ENCODE measurements around the gene BCORL1. TPM values are rescaled to one million over a fixed set of nuclear protein-coding genes. Genes with fewer than 3 reads are reported as not detected.

BCORL1 gene
- total RNA-seq, 6 donors from 2014 or later = 3.2 to 21.4 (median 11.2) TPM

DNA sequence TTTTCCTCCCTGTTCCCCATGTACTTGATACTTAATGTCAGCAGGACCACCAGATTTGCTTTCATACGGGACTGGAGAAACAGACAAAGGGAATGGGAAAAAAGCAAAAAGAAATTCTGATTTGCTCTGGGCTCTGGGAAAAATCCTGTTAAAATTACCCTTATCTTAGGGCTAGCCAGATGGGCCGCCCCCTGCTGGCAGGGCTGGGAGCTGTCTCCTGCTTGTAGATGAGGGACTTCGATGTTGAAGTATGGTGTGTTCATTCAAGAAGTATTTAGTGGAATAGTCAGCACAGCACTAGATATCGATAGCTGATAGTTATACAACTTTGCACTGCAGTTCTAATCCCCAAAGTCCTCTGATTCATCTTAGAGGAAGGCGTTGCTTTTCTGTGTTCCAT lies 45.8 kb downstream of the BCORL1 start:
- Histone ChIP-seq H3K36me3 (peaks cover 0 to 45% (median 7%) of the 10 kb centered on the region in 4 donors), H3K27ac (no peak overlapping the region), H3K4me3 (no peak overlapping the region), H3K9me3 (no peaks in the 10 kb centered on the region), H3K4me1 (peaks cover 0 to 6% (median 2%) of the 10 kb centered on the region in 4 donors), H3K27me3 (no peaks in the 10 kb centered on the region)
- DNase-seq = peak; percentile 50 to 89
- peak in 1 of 2 donors; percentile 80 for ATAC-seq (ENCODE audit: low FRiP score in 2 of 2)
- no peak for TF ChIP-seq POLR2A (IDR thresholded peaks at IDR 0.05)
- TF ChIP-seq, protein P1, sequence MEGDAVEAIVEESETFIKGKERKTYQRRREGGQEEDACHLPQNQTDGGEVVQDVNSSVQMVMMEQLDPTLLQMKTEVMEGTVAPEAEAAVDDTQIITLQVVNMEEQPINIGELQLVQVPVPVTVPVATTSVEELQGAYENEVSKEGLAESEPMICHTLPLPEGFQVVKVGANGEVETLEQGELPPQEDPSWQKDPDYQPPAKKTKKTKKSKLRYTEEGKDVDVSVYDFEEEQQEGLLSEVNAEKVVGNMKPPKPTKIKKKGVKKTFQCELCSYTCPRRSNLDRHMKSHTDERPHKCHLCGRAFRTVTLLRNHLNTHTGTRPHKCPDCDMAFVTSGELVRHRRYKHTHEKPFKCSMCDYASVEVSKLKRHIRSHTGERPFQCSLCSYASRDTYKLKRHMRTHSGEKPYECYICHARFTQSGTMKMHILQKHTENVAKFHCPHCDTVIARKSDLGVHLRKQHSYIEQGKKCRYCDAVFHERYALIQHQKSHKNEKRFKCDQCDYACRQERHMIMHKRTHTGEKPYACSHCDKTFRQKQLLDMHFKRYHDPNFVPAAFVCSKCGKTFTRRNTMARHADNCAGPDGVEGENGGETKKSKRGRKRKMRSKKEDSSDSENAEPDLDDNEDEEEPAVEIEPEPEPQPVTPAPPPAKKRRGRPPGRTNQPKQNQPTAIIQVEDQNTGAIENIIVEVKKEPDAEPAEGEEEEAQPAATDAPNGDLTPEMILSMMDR (IDR thresholded peaks at IDR 0.05) = peak; percentile 28 to 69 (median 54)
- 53 to 66% methylated on average over 5 of the region's 5 CpGs for WGBS, 2 donors

DNA sequence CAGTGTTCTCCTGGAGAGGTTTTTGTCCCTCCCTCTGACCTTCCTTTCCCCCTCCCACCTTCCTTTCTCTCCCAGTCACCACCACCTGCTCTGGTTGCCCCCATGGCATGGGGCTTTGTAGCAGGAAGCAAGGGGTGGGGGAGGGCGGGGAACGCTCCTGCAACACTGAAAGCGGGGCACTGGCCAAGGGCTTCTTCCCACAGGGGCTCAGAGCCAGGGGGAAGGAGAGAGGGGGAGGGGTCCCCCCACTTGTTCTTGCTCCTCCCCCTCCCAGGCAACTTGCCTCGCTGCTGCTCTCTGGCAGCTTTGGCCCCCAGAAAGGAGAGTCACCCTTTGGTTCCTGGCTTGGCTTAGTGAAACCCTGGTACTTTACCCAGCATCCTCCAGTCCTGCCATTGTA lies 48.4 kb downstream of the BCORL1 start:
- H3K9me3 ChIP-seq = no peaks in the 10 kb centered on the region
- no peak for DNase-seq
- H3K4me3 ChIP-seq = no peak overlapping the region
- H3K27me3 ChIP-seq = no peaks in the 10 kb centered on the region
- TF ChIP-seq EP300 (IDR thresholded peaks at IDR 0.05) (no peak), POLR2A (IDR thresholded peaks at IDR 0.05) (no peak), POLR2AphosphoS5 (IDR thresholded peaks at IDR 0.05) (no peak)
- TF ChIP-seq, protein P1 (IDR thresholded peaks at IDR 0.05) = no peak
- no peak overlapping the region for H3K27ac ChIP-seq
- no peak for ATAC-seq (ENCODE audit: low FRiP score in 2 of 2)
- H3K4me1 ChIP-seq = no peaks in the 10 kb centered on the region
- 75% methylated on average over 4 of the region's 4 CpGs; no CpG with 5 or more reads in 1 of the 2 donors for WGBS, 2 donors
- H3K36me3 ChIP-seq = peaks cover 0 to 49% (median 8%) of the 10 kb centered on the region in 4 donors

DNA sequence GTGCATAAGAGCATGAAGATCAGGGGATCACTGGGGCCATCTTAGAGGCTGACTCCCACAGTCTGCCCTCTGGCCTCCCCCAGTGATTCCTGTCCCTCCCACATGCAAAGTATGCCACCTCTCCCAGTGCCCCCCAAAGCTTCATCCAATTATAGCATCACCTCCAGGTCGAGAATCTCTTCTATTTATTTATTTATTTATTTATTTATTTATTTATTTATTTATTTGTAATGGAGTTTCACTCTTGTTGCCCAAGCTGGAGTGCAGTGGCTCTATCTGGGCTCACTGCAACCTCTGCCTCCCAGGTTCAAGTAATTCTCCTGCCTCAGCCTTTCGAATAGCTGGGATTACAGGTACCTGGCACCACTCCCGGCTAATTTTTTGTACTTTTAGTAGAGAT lies 50.1 kb downstream of the BCORL1 start:
- 83 to 98% methylated on average over 3 of the region's 3 CpGs for WGBS, 2 donors
- Histone ChIP-seq H3K9me3 (no peaks in the 10 kb centered on the region), H3K36me3 (peaks cover 0 to 57% (median 12%) of the 10 kb centered on the region in 4 donors), H3K27ac (no peak overlapping the region), H3K4me3 (no peak overlapping the region), H3K4me1 (no peaks in the 10 kb centered on the region), H3K27me3 (no peaks in the 10 kb centered on the region)
- no peak for DNase-seq
- TF ChIP-seq, protein P1 (IDR thresholded peaks at IDR 0.05) = no peak
- TF ChIP-seq EP300 (IDR thresholded peaks at IDR 0.05) (no peak), POLR2AphosphoS5 (IDR thresholded peaks at IDR 0.05) (no peak), POLR2A (IDR thresholded peaks at IDR 0.05) (no peak)
- no peak for ATAC-seq (ENCODE audit: low FRiP score in 2 of 2)

DNA sequence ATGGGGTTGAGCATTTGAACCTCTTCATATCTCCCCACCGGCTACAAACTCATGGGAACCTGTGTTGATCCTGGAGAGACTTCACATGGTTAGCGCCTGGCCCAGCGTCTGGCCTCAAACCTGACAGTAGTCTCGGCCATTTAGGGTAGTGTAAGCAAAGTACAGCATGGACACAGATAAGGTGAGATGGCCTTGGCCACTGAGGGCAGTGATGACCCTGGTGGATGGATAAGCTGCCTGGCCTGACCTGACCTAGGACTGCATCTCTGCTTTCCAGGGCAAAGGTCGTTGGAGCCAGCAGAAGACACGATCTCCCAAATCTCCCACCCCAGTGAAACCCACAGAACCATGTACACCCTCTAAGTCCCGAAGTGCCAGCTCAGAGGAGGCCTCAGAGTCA lies 51.7 kb downstream of the BCORL1 start:
- Histone ChIP-seq H3K27ac (no peak overlapping the region), H3K27me3 (no peaks in the 10 kb centered on the region), H3K4me1 (no peaks in the 10 kb centered on the region), H3K4me3 (no peak overlapping the region), H3K36me3 (peaks cover 0 to 66% (median 20%) of the 10 kb centered on the region in 4 donors), H3K9me3 (no peaks in the 10 kb centered on the region)
- DNase-seq (no peak), ATAC-seq (ENCODE audit: low FRiP score in 2 of 2) (no peak)
- WGBS, 2 donors = 87 to 98% methylated on average over 6 to 7 of the region's 7 CpGs
- TF ChIP-seq, protein P1 (IDR thresholded peaks at IDR 0.05) = no peak
- TF ChIP-seq EP300 (IDR thresholded peaks at IDR 0.05) (no peak), POLR2AphosphoS5 (IDR thresholded peaks at IDR 0.05) (no peak), POLR2A (IDR thresholded peaks at IDR 0.05) (no peak)

DNA sequence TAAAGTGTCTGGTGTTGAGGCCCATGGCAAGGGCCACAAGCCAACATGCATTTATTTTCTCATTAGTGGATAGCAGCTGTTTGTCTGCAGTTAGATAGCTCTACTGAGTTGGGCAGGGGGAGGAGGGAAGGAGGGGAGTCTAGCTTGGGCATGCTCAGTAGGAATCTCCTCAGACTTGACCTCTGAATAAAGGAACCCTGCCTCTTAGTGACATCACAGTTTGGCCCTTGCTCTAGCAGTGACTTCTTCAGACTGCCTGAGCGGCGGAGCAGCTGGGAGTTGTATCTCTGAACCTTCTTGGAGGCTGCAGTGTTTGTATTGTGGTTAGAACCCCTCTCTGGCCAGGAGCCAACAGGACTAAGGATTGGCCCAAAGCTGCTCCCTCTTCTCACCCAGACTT lies 57.4 kb downstream of the BCORL1 start:
- Histone ChIP-seq H3K27me3 (no peaks in the 10 kb centered on the region), H3K9me3 (no peaks in the 10 kb centered on the region), H3K4me3 (no peak overlapping the region), H3K4me1 (no peaks in the 10 kb centered on the region), H3K27ac (no peak overlapping the region), H3K36me3 (peaks cover 0 to 71% (median 25%) of the 10 kb centered on the region in 4 donors)
- 73% methylated on average over 2 of the region's 2 CpGs; no CpG with 5 or more reads in 1 of the 2 donors for WGBS, 2 donors
- DNase-seq (no peak), ATAC-seq (ENCODE audit: low FRiP score in 2 of 2) (peak in 1 of 2 donors; percentile 63)
- TF ChIP-seq, protein P1 (IDR thresholded peaks at IDR 0.05) = no peak
- TF ChIP-seq POLR2AphosphoS5 (IDR thresholded peaks at IDR 0.05) = no peak
- TF ChIP-seq POLR2A (IDR thresholded peaks at IDR 0.05) = no peak
- TF ChIP-seq EP300 (IDR thresholded peaks at IDR 0.05) = no peak

Data from upper lobe of left lung (tissue), 6 donors.